Activated CD4-positive, CD25-positive, alpha-beta regulatory T cell (primary cell): Measurements from ENCODE around the gene BIRC7.
"Not testable (repeated sequence)": the region's sequence is repeated elsewhere in the genome, so short reads cannot be mapped to it uniquely, and the experiment has no call there.

Experiments used
- DNase-seq, 4 experiments: peaks; one replicate each; lab custom pipeline; 2025; lab: John Stamatoyannopoulos, UW

The BIRC7 gene

GRCh38 chr20:63206878-63207277 is 28.8 kb upstream of the BIRC7 start:
- DNase-seq, result no peak

- no peak for DNase-seq
Measured at GRCh38 chr20:63208346-63208909, 27.3 kb upstream of the BIRC7 start.

DNA sequence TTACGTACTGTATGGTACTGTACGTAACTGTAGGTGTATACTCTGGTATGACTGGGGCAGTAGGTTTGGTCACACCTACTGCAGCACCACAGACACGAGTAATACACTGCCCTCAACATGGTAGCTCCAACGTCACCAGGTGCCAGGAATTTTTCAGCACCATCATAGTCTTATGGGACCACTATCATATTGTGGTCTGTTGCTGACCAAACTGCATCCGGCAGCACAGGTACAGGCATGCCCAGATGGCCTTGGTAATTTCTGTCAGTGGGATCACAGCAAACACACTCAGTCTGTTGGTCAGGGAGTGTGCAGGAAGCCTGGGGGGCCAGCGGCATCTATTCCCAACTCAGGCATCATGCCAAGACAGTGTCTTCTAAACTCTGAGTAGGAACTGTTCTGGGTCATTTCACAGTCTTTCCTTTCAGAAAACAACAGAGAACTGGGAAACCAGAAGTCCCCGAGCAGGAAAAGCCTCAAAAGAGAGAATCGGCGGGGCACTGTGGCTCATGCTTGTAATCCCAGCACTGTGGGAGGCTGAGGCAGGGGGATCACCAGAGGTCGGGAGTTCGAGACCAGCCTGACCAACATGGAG is 25.6 kb upstream of the BIRC7 start:
- DNase-seq, result no peak

DNA sequence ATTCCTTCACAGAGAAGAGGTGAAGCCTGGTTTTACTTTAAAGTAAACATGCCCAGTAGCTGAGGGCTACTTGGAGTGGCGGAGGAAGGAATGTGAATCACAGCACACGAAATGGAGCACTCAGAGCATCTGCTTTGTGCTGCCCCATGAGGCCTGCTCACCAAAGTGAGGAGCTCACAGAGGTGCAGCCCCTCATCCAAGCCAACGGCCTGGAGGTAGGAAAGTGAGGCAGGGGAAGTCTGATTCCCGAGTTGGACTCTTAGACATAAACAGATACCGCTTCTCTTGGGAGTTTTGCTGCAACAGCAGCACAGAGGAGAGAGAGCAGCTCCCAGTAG is 23.3 kb upstream of the BIRC7 start:
- no peak for DNase-seq

DNA sequence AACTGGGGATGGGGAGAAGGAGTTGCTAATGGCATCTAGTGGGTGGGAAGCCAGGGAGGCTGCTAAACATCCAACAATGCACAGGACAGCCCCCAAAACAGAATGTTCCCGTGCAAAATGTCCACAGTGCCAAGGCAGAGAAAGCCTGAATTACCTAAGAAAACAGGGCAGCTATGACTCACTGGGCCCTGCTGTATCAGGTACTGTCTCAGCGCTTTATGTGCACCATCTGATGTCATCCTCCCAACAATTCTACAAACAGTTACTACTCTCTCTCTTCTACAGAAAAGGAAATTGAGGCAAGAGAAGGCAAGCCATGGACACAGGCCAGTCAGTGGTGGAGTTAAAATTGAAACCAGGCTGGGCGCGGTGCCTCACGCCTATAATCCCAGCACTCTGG is 22.9 kb upstream of the BIRC7 start:
- DNase-seq, result no peak

DNA sequence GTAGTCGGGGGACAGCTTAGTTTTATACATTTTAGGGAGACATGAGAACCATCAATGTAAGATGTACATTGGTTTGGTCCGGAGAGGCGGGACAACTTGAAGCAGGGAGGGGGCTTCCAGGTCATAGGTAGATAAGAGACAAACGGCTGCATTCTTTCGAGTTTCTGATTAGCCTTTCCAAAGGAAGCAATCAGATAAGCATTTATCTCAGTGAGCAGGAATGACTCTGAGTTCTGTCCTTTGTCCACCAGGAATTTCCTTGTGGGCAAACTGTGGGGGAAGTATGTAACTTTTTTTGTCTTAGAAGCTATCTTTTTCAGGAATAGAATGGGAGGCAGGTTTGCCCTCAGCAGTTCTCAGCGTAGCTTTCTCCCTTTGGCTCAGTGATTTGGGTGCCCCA is 21.2 kb upstream of the BIRC7 start:
- no peak for DNase-seq

DNA sequence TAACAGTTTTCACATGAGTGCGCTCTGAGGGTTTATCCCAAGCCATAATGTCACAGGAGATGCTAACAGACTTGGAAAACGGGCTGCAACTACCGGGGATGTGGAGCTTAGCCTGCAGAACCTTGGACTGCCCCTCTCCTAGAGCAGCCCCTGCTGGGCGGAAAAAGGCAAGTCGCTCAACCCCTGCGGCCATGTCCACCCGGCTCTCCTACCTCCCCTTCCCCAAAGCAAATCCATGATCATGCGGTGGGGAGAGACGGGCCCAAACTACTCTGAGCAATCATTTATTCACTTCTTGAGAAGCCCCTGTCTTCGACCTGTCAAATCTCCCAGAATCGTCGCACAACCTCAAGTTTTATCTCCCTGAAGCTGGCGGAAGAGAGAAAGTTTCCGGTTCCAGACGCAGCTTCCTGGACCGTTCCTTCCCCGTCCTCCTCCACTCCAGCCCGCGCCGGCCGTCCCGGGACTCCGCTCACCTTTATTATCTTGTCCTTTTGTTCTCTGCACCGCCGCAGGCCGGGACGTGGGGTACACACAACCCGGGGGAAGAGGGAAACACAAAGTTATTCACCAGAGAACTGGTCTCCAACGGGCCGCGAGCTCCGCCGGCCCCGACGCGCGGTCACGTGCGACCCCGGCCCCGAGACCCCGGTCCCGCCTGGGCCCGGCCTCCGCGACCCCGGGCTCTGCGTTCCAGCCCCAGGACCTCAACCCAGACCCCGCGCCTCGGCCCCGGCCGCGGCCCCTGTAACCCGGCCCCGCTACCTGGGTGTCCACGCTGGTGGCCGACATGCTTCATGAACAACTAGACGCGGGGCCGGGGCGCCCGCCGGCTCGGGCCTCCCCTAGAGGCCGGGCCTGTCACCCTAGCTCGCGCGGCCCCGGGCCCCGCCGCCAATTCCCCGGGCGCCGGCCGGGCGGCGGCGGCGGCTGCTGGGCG is 20.3 kb upstream of the BIRC7 start:
- no peak for DNase-seq

DNA sequence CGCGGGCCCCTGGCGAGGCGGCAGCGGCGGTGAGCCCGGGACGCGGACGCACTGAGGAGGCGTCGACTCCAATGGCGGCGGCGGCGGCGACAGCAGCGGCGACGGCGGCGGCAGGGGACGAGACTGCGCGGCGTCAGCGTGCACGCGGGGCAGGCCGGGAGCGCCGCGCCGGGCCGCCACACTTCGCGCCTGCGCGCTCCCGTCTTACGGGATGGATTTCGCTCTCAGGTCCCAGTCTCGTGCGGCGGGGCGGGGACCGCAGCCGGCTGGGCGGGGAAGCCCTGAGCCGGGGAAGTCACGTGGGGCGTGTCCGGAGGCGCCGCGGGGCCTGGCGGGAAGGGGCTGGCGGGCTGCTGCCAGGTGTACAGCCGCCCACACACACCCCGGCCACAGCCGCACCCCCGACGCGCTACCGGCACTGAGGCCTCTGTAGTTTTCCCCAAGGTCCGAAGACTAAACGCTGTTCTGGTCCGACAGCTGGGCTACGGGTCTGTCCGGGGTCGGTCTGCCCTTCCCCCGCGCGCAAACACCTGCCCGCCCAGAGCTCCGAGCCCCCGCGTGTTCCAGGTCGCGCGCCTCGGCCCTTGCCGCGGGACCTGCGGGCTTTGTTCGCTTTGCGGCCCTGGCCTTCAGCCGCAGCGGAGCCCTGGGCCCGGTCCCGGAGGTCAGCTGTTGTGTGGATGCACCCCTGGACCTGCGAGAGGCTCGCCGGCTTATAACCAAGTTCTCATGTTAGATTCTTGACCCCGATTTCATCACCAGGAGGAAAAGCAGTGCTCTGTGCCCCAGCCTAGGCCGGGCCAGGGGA is 19.5 kb upstream of the BIRC7 start, which contains the start of gene YTHDF1:
YTHDF1 (minus strand) TSS at position 91 of the 808 bp plus-strand sequence. CDS start 239 bp downstream, outside the sequence.
- peak; percentile 89 to 96 (median 92) for DNase-seq

DNA sequence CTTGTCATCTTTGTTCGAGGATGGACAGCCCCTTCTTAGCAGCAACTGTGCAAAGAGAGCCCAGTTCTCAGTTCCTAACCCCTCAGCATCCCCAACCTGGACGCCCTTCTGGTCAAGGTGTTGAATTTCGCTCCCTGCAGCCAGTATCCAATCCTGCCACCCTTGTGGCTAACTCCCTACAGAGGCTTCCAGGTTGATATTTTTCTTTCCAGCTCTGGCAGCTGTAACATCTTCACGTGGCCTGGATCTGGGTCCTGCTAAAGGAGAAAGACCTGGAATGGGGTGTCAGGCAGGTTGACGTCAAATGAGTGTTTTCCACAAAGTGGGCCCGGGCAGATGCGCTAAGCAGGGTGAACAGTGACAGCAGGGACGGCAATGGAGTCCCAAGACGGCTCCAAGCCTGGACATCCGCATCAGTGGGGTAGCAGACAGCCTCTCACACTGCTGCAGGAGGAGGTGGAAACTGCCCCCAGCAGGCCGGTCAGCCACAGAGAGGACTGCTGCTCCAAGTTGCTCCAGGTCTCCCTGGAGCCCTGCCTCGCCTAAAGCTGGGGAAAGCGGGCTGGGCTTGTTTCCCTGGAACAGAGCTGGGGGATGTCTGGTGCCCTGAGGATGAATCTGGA is 18.7 kb upstream of the BIRC7 start:
- DNase-seq, result no peak

DNA sequence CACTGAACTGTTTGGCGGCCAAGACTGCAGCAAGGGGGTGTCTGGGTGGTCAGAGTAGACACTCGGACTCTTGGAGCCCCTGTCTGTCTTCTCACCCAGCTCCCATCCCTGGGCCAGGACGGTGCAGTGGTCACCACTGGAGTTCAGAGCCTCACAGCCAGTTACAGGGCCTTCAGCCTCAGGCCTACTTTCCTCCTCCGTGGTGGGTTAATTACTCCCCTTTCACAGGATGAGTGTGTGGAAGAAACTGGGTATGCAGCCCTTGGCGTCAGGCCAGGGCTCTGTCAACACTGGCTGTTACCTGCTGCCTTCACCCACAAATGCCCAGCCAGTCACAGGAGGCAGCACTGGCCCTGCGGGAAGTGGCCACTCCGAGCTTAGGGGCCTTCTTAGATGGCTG is 18.0 kb upstream of the BIRC7 start:
- no peak for DNase-seq

DNA sequence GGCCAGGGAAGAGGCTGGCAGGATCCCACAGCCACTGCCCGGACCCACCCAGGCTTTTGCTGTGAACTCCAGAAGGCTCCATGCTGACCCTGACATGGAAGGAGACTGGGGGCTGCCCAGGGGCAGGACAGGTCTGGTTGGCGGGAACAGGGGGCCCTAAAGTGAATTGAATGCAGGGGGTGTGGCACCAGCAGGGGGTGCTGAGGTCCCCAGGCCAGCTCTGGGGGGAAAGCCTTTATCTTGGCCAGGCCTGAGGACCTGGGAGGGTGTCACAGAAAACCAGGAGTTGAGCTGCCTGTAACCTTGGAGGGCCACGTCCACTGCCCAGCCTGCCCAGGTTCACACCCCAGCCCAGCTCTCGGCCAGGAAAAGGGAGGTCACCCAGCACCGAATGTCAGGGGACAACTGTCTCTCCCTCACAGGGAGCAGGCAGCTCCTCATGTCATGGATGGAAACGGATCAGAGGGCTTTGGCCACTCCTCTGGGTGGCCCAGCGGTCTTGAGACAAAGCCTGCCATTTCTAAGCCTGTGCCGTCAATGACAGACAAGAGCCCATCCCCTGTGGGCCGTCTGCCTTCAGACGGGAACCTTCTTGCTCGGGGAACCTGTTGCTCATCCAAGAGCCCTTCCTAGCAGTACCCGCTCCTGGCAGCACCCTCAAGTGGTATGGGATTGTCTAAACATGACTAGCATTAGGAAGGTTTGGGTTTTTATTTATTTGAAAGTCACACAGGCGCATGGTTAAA is 16.8 kb upstream of the BIRC7 start:
- no peak for DNase-seq

- no peak for DNase-seq
Measured at GRCh38 chr20:63219447-63219821, 16.3 kb upstream of the BIRC7 start.

DNA sequence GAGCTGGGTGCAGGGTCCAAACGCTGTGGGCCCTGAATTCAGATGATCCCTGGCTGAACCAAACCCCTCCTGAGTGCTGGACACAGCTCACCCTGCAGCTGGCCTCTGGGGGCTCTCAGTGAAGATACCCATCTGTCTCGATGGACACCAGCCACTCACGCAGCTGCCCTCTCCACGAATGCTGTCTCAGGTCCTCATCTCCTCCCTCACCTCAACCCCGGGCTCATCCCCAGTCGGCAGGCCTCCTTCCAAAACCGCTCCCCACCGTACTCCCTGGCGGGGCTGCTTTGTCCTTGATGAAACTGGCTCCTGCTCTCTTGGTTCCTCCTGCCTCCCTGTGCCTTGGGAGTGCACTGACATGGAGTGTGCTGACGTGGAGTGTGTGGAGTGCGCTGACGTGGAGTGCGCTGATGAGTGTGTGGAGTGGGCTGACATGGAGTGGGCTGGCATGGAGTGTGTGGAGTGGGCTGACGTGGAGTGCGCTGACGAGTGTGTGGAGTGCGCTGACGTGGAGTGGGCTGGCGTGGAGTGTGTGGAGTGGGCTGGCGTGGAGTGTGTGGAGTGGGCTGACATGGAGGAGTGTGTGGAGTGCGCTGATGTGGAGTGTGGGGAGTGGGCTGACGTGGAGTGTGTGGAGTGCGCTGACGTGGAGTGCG is 15.7 kb upstream of the BIRC7 start:
- no peak for DNase-seq

DNA sequence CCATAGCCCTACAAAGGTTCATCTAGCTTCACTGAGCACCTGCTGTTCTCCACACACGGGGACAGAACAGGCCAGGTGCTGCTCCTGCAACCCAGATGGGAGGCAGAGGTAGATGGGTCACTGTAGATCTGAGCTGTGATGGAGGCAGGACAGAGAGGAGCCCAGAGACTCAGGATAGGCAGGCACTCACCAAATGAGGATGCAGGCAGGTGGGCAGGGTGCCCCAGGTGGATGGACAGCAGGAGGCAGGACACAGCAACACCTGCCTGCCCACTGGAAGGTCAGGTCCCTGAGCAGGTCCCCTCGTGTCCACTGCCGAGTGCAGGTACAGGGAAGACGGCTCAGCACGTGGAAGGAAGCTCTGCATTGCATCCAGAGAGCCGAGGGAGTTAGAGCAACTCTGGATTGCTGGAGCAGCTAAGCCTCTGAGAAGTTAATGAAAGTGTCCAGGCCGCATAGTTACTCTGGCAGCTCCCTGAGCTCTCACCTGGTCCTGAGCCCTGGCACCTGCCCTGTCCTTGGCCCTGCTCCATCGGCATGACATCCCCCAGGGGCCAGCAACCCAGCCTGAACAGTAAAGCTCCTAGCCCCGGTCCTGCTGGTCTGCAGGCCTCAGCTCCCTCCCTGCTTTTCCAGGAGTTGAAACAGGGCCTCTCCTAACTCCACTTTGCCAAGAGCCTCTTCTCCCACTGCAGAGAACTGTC is 14.9 kb upstream of the BIRC7 start:
- DNase-seq, result no peak

- DNase-seq, result not testable (repeated sequence)
Measured at GRCh38 chr20:63221400-63222053, 14.2 kb upstream of the BIRC7 start.

- DNase-seq, result no peak
Measured at GRCh38 chr20:63222541-63222940, 13.2 kb upstream of the BIRC7 start.

GRCh38 chr20:63223121-63223825 is 12.4 kb upstream of the BIRC7 start:
- peak in 1 of 4 experiments; percentile 8 for DNase-seq

DNA sequence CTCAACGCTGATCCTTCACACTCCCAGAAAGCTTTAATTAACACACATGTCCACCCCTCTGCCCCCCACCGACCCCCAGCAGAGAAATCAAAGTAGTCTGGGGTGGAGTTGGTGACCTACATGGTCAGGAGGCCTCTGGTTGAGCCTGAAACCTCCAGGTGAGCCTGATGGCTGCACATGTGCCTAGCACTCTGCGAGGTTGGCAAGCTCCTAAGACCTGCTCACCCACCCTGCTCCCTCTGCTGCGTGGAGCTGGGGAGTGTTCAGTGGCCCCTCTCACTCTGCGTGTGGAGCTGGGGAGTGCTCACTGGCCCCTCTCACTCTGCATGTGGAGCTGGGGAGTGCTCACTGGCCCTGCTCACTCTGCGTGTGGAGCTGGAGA is 11.9 kb upstream of the BIRC7 start:
- no peak for DNase-seq
